PC-9 (cell line): ENCODE data around the gene AK8. TPM values are rescaled to one million over a fixed set of nuclear protein-coding genes. Genes with fewer than 3 reads are reported as not detected.

Experiments
- BruUV-seq: library from RNA; stranded (reverse); fragments of 400-500 nt; replicated peaks from 2 replicates; lab custom pipeline; 2021; lab: Mats Ljungman, UMichigan
- CTCF ChIA-PET: fragments of 300-600 bp; sonication (Branson Sonifier 250); formaldehyde crosslinking; loops from one replicate; lab custom pipeline; 2022; ENCODE audit warnings: antibody characterized with exemption; lab: Charles Lee
- POLR2A ChIA-PET: fragments of 300-600 bp; sonication (Branson Sonifier 250); formaldehyde crosslinking; loops from one replicate; lab custom pipeline; 2022; ENCODE audit warnings: antibody characterized with exemption; ENCODE audit not compliant: unreplicated experiment; lab: Charles Lee
- DNase-seq, 2 experiments: peaks; one replicate each; pipeline versions ENCODE4 v3.0.0 to v3.0.0-alpha.2; 2015 to 2022; ENCODE audit warnings: mixed read lengths in 1 of 2
- H2AFZ ChIP-seq: fragments of 200-600 bp; sonication (generic); 2 replicates; pipeline ENCODE4 v1.8.1; 2017; ENCODE audit warnings: antibody characterized with exemption
- H3F3A ChIP-seq: fragments of 200-600 bp; sonication (generic); 2 replicates; pipeline ENCODE4 v1.8.1; 2017; ENCODE audit warnings: antibody characterized with exemption, mild to moderate bottlenecking, low read depth; ENCODE audit not compliant: insufficient read depth
- H3K27ac ChIP-seq: fragments of 200-600 bp; sonication (generic); 2 replicates; pipeline ENCODE4 v1.6.1; 2016; ENCODE audit warnings: mixed run types
- H3K27me3 ChIP-seq: fragments of 200-600 bp; sonication (generic); 2 replicates; pipeline ENCODE4 v1.6.1; 2016; ENCODE audit warnings: low read depth, mixed run types; ENCODE audit not compliant: insufficient read depth
- H3K36me3 ChIP-seq: fragments of 200-600 bp; sonication (generic); 2 replicates; pipeline ENCODE4 v1.6.1; 2016; ENCODE audit warnings: low read depth, mixed run types
- H3K4me1 ChIP-seq: fragments of 200-600 bp; sonication (generic); replicated peaks from 2 replicates; pipeline ENCODE4 v1.6.1; 2016; ENCODE audit warnings: mixed run types; ENCODE audit not compliant: insufficient read depth
- H3K4me2 ChIP-seq: fragments of 200-600 bp; sonication (generic); 2 replicates; pipeline ENCODE4 v1.6.1; 2017; ENCODE audit warnings: mixed run types
- H3K4me3 ChIP-seq: fragments of 200-600 bp; sonication (generic); 2 replicates; pipeline ENCODE4 v1.6.1; 2016; ENCODE audit warnings: mixed run types
- H3K79me2 ChIP-seq: fragments of 200-600 bp; sonication (generic); 2 replicates; pipeline ENCODE4 v1.6.1; 2017; ENCODE audit warnings: low read depth, mixed run types
- H3K9me2 ChIP-seq: fragments of 200-600 bp; sonication (generic); 2 replicates; pipeline ENCODE4 v1.8.1; 2017; ENCODE audit warnings: mild to moderate bottlenecking; ENCODE audit not compliant: insufficient read depth
- H3K9me3 ChIP-seq: fragments of 200-600 bp; sonication (generic); 2 replicates; pipeline ENCODE4 v1.8.1; 2016; ENCODE audit warnings: low read depth; ENCODE audit not compliant: insufficient read depth
- H4K20me1 ChIP-seq: fragments of 200-600 bp; sonication (generic); 2 replicates; pipeline ENCODE4 v1.8.1; 2017; ENCODE audit not compliant: insufficient read depth
- EZH2 ChIP-seq: fragments of 200-600 bp; sonication (generic); IDR thresholded peaks from 2 replicates; pipeline ENCODE4 v1.8.0; 2017; ENCODE audit warnings: antibody characterized with exemption, low read depth
- intact Hi-C: fragments of 100-400 bp; cut with micrococcal nuclease; formaldehyde crosslinking; loops from one replicate; pipeline ENCODE4 v1.10.0; 2022; ENCODE audit not compliant: unreplicated experiment
- total RNA-seq: library from RNA; stranded (reverse); gene quantifications from 2 replicates; pipeline ENCODE4 v1.2.3, GENCODE V29; 2021
- TF ChIP-seq, protein P1 (sequence below): fragments of 200-600 bp; sonication (generic); conservative IDR thresholded peaks from 2 replicates; pipeline ENCODE4 v1.6.1; 2017; ENCODE audit warnings: mixed run types, antibody characterized with exemption, mild to moderate bottlenecking, moderate library complexity

AK8 gene
- total RNA-seq, 1 experiment from 2014 or later = 7.2 TPM

DNA sequence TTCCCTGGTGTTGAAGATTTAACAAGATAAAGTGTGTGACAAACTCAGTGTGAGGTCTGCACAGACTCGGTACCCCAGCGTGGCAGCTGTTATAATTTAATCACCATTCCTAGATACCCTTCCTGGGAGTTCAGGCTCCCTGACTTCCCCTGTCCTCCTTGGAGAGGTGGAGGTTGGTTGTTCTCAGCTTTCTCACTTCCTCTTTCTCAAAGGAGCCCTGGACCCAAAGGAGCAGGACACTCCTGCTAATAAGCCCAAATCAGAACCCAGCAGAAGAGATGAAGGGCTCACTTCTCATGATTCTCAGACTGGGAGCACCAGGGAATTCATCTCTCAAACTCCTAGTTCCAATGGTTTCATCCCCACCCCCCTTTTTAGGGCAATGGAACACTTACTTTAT lies 149.6 kb downstream of the AK8 start:
- H3F3A ChIP-seq = no peaks in the 10 kb centered on the region
- no peaks in the 10 kb centered on the region for H3K9me2 ChIP-seq
- H3K27me3 ChIP-seq = peaks cover 55% of the 10 kb centered on the region
- no peaks in the 10 kb centered on the region for H3K9me3 ChIP-seq
- H2AFZ ChIP-seq = no peak overlapping the region
- TF ChIP-seq, protein P1, sequence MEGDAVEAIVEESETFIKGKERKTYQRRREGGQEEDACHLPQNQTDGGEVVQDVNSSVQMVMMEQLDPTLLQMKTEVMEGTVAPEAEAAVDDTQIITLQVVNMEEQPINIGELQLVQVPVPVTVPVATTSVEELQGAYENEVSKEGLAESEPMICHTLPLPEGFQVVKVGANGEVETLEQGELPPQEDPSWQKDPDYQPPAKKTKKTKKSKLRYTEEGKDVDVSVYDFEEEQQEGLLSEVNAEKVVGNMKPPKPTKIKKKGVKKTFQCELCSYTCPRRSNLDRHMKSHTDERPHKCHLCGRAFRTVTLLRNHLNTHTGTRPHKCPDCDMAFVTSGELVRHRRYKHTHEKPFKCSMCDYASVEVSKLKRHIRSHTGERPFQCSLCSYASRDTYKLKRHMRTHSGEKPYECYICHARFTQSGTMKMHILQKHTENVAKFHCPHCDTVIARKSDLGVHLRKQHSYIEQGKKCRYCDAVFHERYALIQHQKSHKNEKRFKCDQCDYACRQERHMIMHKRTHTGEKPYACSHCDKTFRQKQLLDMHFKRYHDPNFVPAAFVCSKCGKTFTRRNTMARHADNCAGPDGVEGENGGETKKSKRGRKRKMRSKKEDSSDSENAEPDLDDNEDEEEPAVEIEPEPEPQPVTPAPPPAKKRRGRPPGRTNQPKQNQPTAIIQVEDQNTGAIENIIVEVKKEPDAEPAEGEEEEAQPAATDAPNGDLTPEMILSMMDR = no peak
- TF ChIP-seq EZH2 = no peak
- no peaks in the 10 kb centered on the region for H3K36me3 ChIP-seq
- no peak overlapping the region for H3K27ac ChIP-seq
- no peaks in the 10 kb centered on the region for H4K20me1 ChIP-seq
- no TSS peak for BruUV-seq
- ChIA-PET POLR2A (no interaction called here), CTCF (interaction anchor here (0.7 kb wide), 1 partner anchor 263 kb away, joined by 3 read pairs; no protein-coding TSS in a partner anchor)
- no peak overlapping the region for H3K4me2 ChIP-seq
- H3K4me3 ChIP-seq = no peak overlapping the region
- intact Hi-C loops = no loop called here
- H3K79me2 ChIP-seq = no peaks in the 10 kb centered on the region
- H3K4me1 ChIP-seq = peaks cover 15% of the 10 kb centered on the region; the same call in 1 of the 2 replicates
- DNase-seq = no peak

DNA sequence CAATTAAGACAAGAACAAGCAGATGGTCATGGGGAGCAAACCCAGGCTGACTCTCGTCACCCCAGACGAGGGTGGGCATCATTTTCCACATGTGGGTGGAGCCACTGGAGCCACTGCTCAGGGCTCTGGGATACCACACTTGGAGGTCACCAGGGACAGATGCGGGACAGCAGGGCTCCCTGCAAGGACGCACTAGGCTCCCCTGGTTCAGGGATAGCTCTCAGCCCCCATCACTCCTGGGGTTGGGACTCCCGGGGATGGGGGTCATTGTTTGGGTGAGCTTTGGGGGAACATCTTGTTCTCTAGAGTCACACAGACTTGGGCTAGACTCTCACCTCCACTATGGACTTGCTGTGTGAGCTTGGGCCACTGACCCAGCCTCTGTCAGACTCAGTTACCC lies 150.0 kb downstream of the AK8 start:
- Histone ChIP-seq H3K27ac (no peak overlapping the region), H3F3A (no peaks in the 10 kb centered on the region), H3K79me2 (no peaks in the 10 kb centered on the region), H3K9me3 (no peaks in the 10 kb centered on the region), H3K27me3 (peaks cover 56% of the 10 kb centered on the region), H4K20me1 (no peaks in the 10 kb centered on the region), H3K36me3 (no peaks in the 10 kb centered on the region), H2AFZ (no peak overlapping the region), H3K4me1 (peaks cover 15% of the 10 kb centered on the region; the same call in 1 of the 2 replicates), H3K4me3 (no peak overlapping the region), H3K4me2 (no peak overlapping the region), H3K9me2 (no peaks in the 10 kb centered on the region)
- intact Hi-C loops = no loop called here
- ChIA-PET CTCF (no interaction called here), POLR2A (no interaction called here)
- no peak for DNase-seq
- no peak for TF ChIP-seq EZH2
- TF ChIP-seq, protein P1 = no peak
- no TSS peak for BruUV-seq

DNA sequence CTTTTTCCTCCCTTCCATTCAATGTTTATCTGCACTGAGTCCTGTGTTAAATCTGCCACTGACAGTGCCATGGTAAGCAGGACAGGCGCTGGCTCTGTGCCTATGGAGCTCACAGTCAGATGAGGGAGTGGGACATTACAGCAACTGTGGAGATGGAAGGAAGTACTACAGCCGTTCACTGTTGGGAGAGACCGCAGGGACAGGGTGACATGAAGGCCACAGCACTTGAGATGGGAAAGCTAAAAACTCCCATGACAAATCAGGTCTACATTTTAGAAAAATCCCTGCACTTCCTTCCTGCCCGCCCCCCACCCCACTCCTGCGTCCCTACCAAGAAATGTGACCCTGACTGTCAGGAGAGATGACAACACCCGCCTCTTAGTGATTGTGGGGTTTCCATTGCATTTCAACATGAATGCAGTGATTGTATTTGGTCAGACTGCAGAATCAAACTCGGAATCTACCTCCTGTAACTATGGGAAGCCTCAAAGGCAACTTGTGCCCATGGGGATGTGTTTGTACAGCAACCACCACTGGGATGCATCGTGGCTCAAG lies 151.4 kb downstream of the AK8 start:
- no peak overlapping the region for H3K4me2 ChIP-seq
- BruUV-seq = no TSS peak
- intact Hi-C loops = no loop called here
- peaks cover 70% of the 10 kb centered on the region for H3K27me3 ChIP-seq
- CTCF ChIA-PET = no interaction called here
- no peaks in the 10 kb centered on the region for H3K36me3 ChIP-seq
- peaks cover 15% of the 10 kb centered on the region; the same call in 1 of the 2 replicates for H3K4me1 ChIP-seq
- no peaks in the 10 kb centered on the region for H3F3A ChIP-seq
- no peaks in the 10 kb centered on the region for H3K79me2 ChIP-seq
- H3K9me2 ChIP-seq = no peaks in the 10 kb centered on the region
- no peak overlapping the region for H3K27ac ChIP-seq
- H4K20me1 ChIP-seq = no peaks in the 10 kb centered on the region
- H3K4me3 ChIP-seq = no peak overlapping the region
- no peak for DNase-seq
- no peak overlapping the region for H2AFZ ChIP-seq
- TF ChIP-seq, protein P1 = no peak
- no peak for TF ChIP-seq EZH2
- POLR2A ChIA-PET = no interaction called here
- H3K9me3 ChIP-seq = no peaks in the 10 kb centered on the region
